ENCODE results near the gene COA5.

Gene COA5, protein sequence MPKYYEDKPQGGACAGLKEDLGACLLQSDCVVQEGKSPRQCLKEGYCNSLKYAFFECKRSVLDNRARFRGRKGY

DNA sequence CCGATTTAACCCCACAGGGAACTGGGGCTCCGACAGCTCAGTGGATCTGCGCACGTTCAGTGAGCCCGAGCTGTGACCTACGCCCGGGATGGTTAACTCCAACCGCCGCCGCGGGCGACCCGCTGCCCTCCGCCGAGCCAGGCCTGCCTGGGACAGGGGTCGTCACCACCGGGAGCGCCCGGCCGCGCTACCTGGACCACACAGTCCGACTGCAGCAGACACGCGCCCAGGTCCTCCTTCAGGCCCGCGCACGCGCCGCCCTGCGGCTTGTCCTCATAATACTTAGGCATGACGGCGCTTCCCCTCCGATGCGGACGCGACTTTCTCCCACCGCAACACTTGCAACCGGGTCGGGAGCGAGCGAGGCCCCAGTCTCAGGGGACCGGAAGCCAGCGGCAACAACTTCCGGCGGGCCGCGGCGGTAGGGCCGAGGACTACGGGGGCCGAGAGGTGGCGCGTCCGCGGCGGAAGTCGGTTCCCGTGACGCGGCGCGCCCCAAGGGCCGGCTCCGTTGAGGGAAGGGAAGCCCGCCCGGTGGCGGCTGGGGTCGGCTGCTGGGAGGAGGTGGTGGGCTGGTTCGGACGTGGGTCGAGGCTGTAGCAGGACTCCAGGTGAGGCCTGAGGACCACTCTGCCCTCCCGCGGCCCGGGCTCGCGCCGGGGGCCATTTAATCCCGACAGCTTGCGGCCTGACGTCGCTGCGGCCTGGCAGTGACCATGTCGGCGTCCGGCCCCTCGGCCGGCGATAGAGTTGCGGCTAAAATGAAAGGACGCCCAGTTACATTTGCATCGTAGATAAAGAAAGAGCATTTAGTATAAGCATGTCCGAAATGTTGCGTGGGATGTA is at the start of gene COA5, which contains the start of gene UNC50:
Gene COA5 (minus strand): TSS at position 397 of the 846 bp plus-strand sequence. CDS start 107 bp downstream, at position 290.
Gene UNC50 (plus strand): TSS at position 474 of the 846 bp plus-strand sequence. CDS start 1,171 bp downstream, outside the sequence.
- peak; percentile 73 for DNase-seq (ENCODE audit: low read depth in 2 of 2)

GRCh38 chr2:98656800-98657199 is 48.5 kb upstream of the COA5 start:
- no peak for DNase-seq (ENCODE audit: low read depth in 2 of 2)

DNA sequence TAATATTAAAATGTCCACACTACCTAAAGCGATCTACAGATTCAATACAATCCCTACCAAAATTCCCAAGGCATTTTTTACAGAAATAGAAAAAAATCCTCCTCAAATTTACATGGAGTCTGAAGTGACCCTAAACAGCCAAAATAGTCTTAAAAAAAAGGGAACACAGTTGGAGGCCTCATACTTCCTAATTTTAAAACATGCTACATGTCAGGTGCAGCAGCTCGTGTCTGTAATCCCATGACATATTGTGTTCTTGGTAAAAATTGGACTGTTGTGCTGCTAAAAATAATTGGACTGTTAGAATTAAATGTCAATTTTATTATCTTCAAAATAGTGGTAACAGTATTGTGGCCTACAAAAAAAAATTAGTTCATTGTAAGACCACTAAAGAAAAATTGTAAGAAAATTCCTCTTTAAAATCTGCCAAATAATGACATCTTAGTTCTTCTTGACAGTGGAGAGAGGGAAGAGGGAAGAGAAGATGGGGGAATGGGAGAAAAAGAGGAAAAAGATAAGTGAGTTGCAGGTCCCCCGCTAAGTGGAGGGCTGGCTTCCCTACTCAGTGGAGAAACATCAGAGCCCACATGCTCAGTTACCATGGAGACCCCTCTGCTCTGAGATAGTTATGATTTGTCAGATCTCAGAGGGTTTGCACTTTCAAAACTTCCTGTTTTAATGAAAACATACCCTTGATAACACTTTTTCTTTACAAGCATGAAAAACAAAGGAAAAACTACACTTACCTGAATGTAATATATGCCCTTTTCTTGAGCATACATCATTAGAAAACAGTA is 46.6 kb upstream of the COA5 start:
- DNase-seq (ENCODE audit: low read depth in 2 of 2): no peak

DNA sequence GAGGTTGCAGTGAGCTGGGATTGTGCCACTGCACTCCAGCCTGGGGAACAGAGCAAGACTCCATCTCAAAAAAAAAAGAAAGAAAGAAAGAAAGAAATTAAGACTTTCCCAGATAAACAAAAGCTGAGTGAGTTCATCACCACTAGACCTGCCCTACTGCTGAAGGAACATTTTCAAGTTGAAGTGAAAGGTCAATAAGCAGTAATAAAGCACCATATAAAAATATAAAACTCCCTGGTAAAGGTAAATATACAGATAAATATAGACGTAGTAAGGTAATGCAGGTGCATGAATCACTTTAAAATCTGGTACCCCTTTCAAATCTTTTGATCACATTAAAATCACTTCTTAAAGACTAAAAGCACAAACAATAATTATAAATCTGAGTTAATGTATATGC is 42.7 kb upstream of the COA5 start:
- DNase-seq (ENCODE audit: low read depth in 2 of 2): no peak

GRCh38 chr2:98649992-98650375 is 41.7 kb upstream of the COA5 start:
- no peak for DNase-seq (ENCODE audit: low read depth in 2 of 2)

- peak; percentile 41 to 49 for DNase-seq (ENCODE audit: low read depth in 2 of 2)
These were observed 41.1 kb upstream of the COA5 start for GRCh38 chr2:98649135-98649991.

DNA sequence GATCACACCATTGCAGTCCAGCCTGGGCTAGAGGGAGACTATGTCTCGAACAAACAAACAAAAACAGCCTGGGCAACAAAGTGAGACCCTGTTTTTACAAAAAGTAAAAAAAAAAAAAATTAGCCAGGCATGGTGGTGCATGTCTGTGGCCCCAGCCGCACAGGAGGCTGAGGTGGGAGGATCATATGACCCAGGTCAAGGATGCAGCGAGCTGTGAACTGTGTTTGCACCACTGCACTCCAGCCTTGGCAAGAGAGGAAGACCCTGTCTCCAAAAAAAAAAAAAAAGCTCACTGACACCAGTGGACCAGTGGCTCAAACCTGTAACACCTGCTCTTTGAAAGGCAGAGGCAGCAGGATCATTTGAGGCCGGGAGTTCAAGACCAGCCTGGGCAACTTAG is 40.1 kb upstream of the COA5 start:
- DNase-seq (ENCODE audit: low read depth in 2 of 2): no peak

- DNase-seq (ENCODE audit: low read depth in 2 of 2): peak; percentile 14 to 16
These were observed 39.3 kb upstream of the COA5 start for GRCh38 chr2:98647636-98648035.

DNA sequence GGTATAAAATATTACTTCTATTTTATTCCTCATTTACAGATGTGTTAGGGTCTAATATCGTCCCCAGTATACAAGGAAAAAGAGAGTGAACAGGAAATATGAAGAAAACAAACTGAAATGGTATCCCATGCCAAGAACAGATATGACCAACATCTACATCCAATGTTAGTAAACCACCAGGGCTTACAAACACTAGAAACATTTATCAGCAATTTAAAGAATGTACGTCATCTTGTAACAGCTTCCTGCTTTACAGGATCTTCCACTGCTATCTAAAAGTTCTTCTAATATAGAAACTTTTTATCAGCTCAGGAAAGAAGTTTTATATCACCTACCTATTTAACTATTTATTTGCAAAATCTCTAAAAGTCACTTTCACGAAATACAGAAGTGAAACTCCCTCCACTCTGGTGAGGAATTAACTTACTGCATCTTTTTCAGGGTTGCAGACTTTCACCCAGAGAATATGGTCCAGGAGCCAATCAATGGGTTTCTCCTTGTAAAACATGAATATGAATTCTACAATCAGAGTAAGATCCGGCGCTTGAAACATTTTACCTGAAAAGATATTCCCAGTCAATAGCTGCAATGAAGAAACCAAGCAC is 35.3 kb upstream of the COA5 start:
- no peak for DNase-seq (ENCODE audit: low read depth in 2 of 2)

DNA sequence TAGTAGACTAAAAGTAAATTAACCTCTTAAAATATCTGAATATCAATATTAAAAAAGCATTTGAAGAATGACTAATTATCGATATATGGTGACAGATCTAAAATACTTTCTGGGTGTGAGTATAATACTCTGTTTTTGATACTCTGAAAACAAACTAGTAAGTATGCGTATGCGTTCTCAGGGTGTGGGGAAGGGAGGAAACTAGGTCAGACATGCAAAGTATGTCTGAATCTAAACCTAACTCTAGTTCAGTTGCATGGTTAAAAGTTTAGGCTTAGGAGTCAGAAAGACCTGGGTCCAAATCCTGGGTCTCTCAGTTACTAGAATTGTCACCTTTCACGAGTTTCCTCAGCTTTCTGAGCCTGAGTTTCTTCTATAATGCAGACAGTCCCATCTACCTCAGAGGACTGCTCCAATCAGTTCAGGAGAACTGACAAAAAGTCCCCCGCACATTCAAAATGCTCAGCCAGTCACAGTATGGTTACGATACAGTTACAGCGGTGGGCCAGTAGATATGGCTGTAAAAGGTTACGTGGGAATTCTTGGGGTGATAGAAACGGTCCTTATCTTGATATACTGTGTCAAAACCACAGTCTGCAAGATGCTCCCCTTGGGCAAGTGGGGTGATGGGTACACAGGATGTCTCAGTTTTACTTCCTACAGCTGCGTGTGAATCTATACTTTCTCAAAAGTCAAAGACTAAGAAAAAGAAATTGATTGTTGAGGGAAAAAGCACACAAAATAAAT is 29.3 kb upstream of the COA5 start:
- DNase-seq (ENCODE audit: low read depth in 2 of 2): no peak

DNA sequence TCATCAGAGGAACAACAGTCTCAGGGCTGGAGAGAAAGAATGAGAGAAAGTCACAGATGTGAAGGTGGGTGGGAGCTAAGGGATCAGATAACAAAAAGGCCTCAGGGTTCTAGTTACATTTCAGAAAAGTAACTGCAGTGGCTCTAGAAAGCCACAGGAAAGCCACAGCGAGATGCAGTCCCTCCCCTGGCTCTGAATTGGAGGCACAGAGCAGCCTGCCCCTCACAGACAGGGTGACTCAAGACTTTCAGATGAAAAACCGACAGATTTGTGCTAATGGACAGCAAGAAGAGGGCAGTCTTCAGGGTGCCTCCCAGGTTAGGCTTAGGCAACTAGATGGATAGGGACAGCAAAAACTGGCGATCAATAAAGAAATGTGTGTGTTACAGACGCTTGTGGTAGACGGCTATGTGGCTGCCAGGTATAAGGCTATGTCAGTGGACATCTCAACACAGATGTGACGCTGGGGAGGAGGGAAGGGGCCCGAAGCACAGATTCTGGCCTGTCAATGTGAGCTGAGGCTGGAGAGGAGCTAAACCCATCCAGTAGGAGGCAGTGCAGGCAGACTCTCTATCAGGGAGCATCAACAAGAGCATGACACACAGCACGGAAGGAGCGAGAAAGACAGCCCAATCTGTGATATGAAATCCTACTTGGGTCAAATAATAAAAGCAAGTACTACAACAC is 26.2 kb upstream of the COA5 start:
- DNase-seq (ENCODE audit: low read depth in 2 of 2): no peak

DNA sequence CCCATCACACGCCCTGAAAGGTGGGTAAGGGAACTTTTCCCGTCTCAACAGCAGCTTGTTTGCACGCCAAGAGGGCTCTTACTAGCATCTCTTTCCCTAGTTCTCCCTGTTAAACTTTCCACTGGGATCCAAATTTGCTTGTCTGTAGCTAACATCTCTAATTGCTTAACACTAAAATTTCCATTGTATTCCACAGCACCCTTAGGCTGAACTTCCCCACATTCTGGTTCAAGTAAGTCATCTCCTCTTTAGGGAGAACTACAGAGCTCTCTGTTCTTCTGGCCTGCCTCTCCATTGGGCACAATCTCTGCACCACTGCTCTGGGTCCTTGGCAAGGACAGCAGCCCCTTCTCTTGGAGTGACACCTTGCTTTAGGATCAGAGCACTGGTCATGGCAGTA is 24.0 kb upstream of the COA5 start:
- DNase-seq (ENCODE audit: low read depth in 2 of 2): no peak

DNA sequence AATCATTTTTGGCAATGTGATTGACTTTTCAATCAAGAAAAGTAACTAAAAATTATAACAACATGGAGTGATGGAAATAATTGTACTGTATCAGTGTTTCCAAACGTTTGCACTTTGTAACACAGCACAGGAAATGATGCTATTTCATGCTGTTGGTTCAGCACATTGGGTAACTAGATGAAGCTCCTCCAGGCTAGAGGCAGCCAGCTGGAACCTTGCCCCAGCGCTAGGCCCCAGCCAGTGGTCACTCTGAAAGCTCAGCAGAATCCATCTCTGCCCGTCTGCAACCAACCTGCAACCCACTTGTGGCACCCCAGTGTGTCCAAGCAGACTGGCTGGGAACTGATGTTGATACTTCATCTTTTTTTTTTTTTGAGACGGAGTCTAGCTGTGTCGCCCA is 15.3 kb upstream of the COA5 start:
- DNase-seq (ENCODE audit: low read depth in 2 of 2): no peak

DNA sequence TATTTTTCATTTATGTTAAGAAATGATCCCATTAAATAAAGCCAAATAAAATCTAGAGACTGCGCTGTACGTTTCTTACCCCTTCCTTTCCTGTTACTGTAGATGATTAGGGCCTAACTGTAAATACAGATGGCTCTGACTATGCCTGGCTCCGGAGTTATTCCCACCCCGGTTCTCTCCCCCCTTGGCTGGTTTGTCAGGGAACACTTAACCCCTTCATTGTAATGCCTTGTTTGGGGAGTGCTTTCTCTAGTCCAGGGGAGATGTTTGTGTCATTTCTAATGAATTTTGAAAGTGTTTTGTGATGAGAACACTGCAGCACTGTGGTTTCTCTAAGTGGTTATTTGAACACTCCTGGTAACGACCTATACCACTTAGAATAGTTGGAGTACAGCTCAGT is 8.8 kb upstream of the COA5 start:
- DNase-seq (ENCODE audit: low read depth in 2 of 2): no peak

DNA sequence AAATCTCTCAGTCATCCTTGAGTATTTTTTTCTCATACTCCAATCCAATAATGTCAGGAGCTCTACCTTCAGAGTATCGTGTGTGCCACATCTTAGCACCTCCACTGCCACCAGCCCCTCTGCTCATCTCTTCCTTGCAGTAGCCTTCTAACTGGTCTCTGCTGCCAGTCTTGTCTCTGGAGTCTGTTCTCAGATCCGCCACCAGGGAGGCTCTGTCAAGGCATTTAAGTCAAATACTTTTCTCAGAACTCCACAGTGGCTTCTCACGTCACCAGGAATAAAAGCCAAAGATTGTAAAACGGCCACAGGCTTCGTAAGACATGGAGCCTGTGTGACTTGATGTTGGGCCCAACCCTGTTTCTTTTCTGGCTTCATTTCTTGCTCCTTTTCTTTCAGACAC is 7.2 kb upstream of the COA5 start:
- DNase-seq (ENCODE audit: low read depth in 2 of 2): no peak

DNA sequence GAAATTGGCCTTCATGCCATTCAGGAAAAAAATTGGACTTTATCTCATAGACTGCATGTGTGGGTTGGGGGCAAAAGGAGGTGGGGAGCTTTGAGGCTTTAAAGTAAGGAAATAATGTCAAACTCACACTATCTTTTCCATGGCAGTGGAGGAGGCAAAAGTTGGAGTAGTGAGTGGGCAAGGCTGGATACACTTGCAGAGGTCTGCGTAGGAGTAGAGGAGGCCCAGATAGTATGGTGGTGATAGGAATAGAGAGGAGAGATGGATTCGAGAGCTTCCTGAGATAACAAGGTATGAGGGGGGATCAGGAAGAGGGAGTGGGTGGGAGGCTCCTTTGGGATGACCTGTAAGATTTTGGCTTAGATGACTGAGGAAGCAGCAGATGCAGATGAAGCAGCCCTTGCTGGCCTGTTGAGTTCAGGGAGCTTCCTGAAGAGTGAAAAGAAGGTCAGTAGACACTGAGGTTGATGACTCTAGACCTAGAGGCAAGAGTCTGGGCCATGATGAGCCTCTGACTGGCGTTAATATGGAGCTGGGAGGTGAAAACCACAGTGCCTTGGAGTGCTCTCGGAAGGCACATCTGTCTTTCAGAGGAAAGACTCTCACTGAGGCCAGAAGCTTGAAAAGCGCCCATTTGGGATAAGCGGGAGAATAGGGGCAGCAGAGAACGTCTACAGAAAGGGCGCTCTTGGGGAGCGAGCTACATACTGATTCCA is 5.9 kb upstream of the COA5 start:
- no peak for DNase-seq (ENCODE audit: low read depth in 2 of 2)

- no peak for DNase-seq (ENCODE audit: low read depth in 2 of 2)
These were observed 771 bp upstream of the COA5 start for GRCh38 chr2:98608962-98609604.

DNA sequence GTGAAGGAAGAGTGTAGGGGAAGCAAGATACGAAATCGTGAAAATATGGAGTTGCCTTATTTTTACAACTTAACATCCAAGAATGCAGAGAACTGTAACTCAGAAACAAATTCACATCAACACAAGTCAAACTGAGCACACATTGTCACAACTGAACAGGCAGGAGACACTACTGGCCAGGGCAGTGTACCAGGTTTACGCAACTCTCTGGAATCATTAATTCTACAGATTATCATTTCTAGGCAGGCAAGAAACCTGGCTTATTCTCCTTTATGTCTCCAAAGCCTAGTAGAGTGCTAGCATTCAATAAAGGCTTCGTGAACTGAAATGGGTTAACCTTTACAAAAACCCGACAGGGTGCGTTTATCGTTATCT is 584 bp downstream of the COA5 start:
- no peak for DNase-seq (ENCODE audit: low read depth in 2 of 2)

DNA sequence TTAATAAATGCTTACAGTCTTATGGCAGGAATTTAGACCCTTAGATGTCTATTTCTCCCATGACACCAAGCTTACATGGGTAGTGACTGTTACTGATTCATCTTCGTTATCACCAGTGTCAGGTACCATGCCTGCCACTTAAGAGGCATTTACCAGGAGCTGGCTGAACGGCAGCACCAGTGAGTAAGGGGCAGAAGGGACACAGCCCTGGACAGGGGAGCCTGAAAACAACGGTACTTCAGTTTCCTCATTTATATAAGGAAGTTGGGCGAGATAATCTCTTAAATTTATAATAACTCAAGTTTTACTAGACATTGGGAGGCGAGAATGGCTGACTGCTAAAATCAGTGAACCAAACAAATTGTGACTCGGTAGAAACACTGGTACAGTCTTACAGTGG is 1.2 kb downstream of the COA5 start:
- no peak for DNase-seq (ENCODE audit: low read depth in 2 of 2)

All from fibroblast of skin of left quadriceps (primary cell).